K562 (cell line): ENCODE measurements around the gene KCNJ5.

ENCODE experiments used
- CEBPG ChIP-seq, 3 experiments: fragments of 200-800 bp in 1 of 3; sonication (Bioruptor generic) in 1 of 3; sonication (generic) in 1 of 3; formaldehyde crosslinking in 1 of 3; IDR thresholded peaks in 2 of 3; conservative IDR thresholded peaks in 1 of 3; 2 replicates each; pipeline versions ENCODE4 v1.6.1 to v1.8.0; 2016 to 2022; ENCODE audit warnings: missing compliant biosample characterization in 2 of 3, missing genetic modification characterization in 2 of 3, mild to moderate bottlenecking in 1 of 3, missing genetic modification reagents in 1 of 3
- CTCF ChIP-seq, 3 experiments: IDR thresholded peaks in 2 of 3; conservative IDR thresholded peaks in 1 of 3; 2 replicates each; pipeline ENCODE4 v1.5.1; 2011 to 2012; ENCODE audit warnings: low read length in 3 of 3, mild to moderate bottlenecking in 3 of 3, control low read depth in 2 of 3, improper control_type of control experiment in 1 of 3, inconsistent platforms in 1 of 3, low read depth in 1 of 3, mixed read lengths in 1 of 3, moderate library complexity in 1 of 3; ENCODE audit not compliant: insufficient read depth in 2 of 3
- E2F4 ChIP-seq: sonication (generic); formaldehyde crosslinking; IDR thresholded peaks from 2 replicates; pipeline ENCODE4 v1.8.0; 2022; ENCODE audit warnings: mild to moderate bottlenecking, low read depth, missing genetic modification reagents
- EZH2 ChIP-seq: IDR thresholded peaks from 2 replicates; pipeline ENCODE4 v1.6.1; 2012; ENCODE audit warnings: low read depth, mild to moderate bottlenecking, inconsistent platforms, low read length, borderline replicate concordance
- HNRNPH1 ChIP-seq: fragments of 200-400 bp; formaldehyde crosslinking; optimal IDR thresholded peaks from 2 replicates; pipeline ENCODE3; 2017; ENCODE audit warnings: low read depth, mild to moderate bottlenecking, low read length, moderate library complexity
- ZNF316 ChIP-seq: fragments of 450-650 bp; IDR thresholded peaks from 2 replicates; pipeline ENCODE4 v1.6.1; 2016

GRCh38 chr11:128889657-128890213 lies 1.4 kb upstream of the KCNJ5 start:
- no peak for TF ChIP-seq CTCF (IDR thresholded peaks at IDR 0.05 in 2 of 3, conservative IDR thresholded peaks at IDR 0.05 in 1 of 3; ENCODE audit: insufficient read depth in 2 of 3, low read depth in 1 of 3, low read length in 3 of 3)
- no peak for TF ChIP-seq EZH2
- TF ChIP-seq E2F4 (CRISPR knock-in tag): no peak
- TF ChIP-seq CEBPG (CRISPR knock-in tag; IDR thresholded peaks at IDR 0.05): no peak
- TF ChIP-seq CEBPG (tag; conservative IDR thresholded peaks at IDR 0.05 in 1 of 2, IDR thresholded peaks at IDR 0.05 in 1 of 2): no peak
- no peak for TF ChIP-seq HNRNPH1
- TF ChIP-seq ZNF316: no peak
